ENCODE measurements around the gene LYG2.
"Not testable (repeated sequence)": the region's sequence is repeated elsewhere in the genome, so short reads cannot be mapped to it uniquely, and the experiment has no call there.

The LYG2 gene

GRCh38 chr2:99200076-99200800, 55.2 kb downstream of the LYG2 start:
- no peak for DNase-seq

- no peak for DNase-seq
These were observed 57.2 kb downstream of the LYG2 start for GRCh38 chr2:99198103-99198841.

GRCh38 chr2:99192364-99192763, 63.1 kb downstream of the LYG2 start:
- DNase-seq, result not testable (repeated sequence)

Measured in NCI-H2081 (cell line).